ENCODE measurements around the gene C1orf232. TPM values are rescaled to one million over a fixed set of nuclear protein-coding genes. Genes with fewer than 3 reads are reported as not detected.

Gene C1orf232
- total and polyA plus RNA-seq, 9 of the 15 experiments (the other 6 are each of a cell fraction or from before 2014, with no cell fraction given) = not detected

DNA sequence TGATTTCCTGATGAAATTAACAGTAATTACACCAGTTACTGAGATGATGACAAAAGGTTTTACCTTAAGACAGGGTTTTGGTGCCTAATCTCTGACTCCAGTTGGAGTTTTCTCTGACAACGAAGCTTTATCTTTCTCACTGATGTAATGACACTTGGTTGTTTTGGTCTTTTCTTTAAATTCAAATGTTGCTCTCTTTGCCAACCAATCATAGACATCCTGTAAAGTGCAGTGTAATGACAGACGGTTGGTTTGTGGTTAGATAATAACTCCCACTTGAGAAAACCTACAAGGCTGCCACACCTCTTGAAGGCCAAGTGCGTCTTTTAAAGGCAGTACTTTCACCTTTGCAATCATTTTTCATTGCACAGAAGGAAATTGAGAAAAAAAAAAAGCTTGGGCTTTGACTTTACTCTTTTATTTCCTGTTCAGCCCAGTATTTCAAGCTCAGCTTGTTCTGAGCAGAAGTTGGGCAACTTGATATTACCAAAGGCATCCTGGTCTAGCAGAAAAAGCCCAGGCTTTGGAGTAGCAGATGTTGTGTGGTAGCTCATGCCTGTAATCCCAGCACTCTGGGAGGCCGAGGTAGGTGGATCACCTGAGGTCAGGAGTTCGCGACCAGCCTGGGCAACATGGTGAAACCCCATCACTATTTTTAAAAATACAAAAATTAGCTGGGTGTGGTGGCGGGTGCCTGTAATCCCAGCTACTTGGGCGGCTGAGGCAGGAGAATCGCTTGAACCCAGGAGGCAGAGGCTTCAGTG lies 42.3 kb downstream of the C1orf232 start (continued):
- TF ChIP-seq CREB3 (tag; conservative IDR thresholded peaks at IDR 0.05; ENCODE audit: low read depth) = peak; percentile 65; the same call in 1 of the 2 replicates
- peak; percentile 93 for TF ChIP-seq HDAC2 (IDR thresholded peaks at IDR 0.05)
- peak; percentile 44 for TF ChIP-seq VEZF1 (CRISPR knock-in tag; IDR thresholded peaks at IDR 0.05)
- peak in 1 of 2 experiments; percentile 81; a peak in 3 of 4 replicates for TF ChIP-seq HDAC1 (IDR thresholded peaks at IDR 0.05)
- peak; percentile 20; the same call in 1 of the 2 replicates for TF ChIP-seq PHF8 (IDR thresholded peaks at IDR 0.05; ENCODE audit: borderline replicate concordance, low read length)
- peak; percentile 88 for TF ChIP-seq MTA2 (IDR thresholded peaks at IDR 0.05; ENCODE audit: low read depth)
- TF ChIP-seq KDM1A (IDR thresholded peaks at IDR 0.05) = peak; percentile 92
- TF ChIP-seq FOXO4 (CRISPR knock-in tag; IDR thresholded peaks at IDR 0.05) = peak; percentile 83; the same call in 1 of the 2 replicates
- peak; percentile 96 for TF ChIP-seq CBFA2T3 (IDR thresholded peaks at IDR 0.05)
- peak in 1 of 2 experiments; percentile 51; a peak in 2 of 4 replicates for TF ChIP-seq ZNF639 (CRISPR knock-in tag; conservative IDR thresholded peaks at IDR 0.05 in 1 of 2, IDR thresholded peaks at IDR 0.05 in 1 of 2)
- TF ChIP-seq BRD9 (IDR thresholded peaks at IDR 0.05; ENCODE audit: low read depth, partially characterized antibody) = peak; percentile 91
- TF ChIP-seq HLTF (IDR thresholded peaks at IDR 0.05) = peak; percentile 37; the same call in 1 of the 2 replicates
- peak; percentile 43; the same call in 1 of the 2 replicates for TF ChIP-seq GTF2F1 (IDR thresholded peaks at IDR 0.05; ENCODE audit: low read depth, low read length)
- TF ChIP-seq HMG20B (CRISPR knock-in tag; IDR thresholded peaks at IDR 0.05) = no peak
- peak; percentile 30; the same call in 1 of the 2 replicates for TF ChIP-seq TFAP4 (CRISPR knock-in tag; IDR thresholded peaks at IDR 0.05; ENCODE audit: borderline replicate concordance)
- TF ChIP-seq BCLAF1 (IDR thresholded peaks at IDR 0.05; ENCODE audit: borderline replicate concordance in 1 of 2, control insufficient read depth in 1 of 2, low read depth in 2 of 2, low read length in 1 of 2) = 0 out of 4 replicates have a peak, but pooled peaks of 1 of the 2 experiments have one; percentile 63
